ENCODE results near the gene CELSR1.
"Not testable (repeated sequence)": the region's sequence is repeated elsewhere in the genome, so short reads cannot be mapped to it uniquely, and the experiment has no call there.

Gene CELSR1

GRCh38 chr22:46481386-46481785 lies 56.0 kb downstream of the CELSR1 start:
- DNase-seq (ENCODE audit: low read depth) = no peak

GRCh38 chr22:46480396-46480795 lies 57.0 kb downstream of the CELSR1 start:
- no peak for DNase-seq (ENCODE audit: low read depth)

- DNase-seq (ENCODE audit: low read depth) = no peak
Observed at GRCh38 chr22:46479046-46479445, 58.4 kb downstream of the CELSR1 start.

- DNase-seq (ENCODE audit: low read depth) = no peak
Observed at GRCh38 chr22:46478083-46478551, 59.3 kb downstream of the CELSR1 start.

GRCh38 chr22:46476547-46476941 lies 60.9 kb downstream of the CELSR1 start:
- no peak for DNase-seq (ENCODE audit: low read depth)

GRCh38 chr22:46473896-46474557 lies 63.4 kb downstream of the CELSR1 start:
- DNase-seq (ENCODE audit: low read depth) = no peak

GRCh38 chr22:46473021-46473779 lies 64.2 kb downstream of the CELSR1 start:
- DNase-seq (ENCODE audit: low read depth) = no peak

- no peak for DNase-seq (ENCODE audit: low read depth)
Observed at GRCh38 chr22:46472722-46473016, 64.8 kb downstream of the CELSR1 start.

- DNase-seq (ENCODE audit: low read depth) = peak; percentile 31
Observed at GRCh38 chr22:46471901-46472721, 65.3 kb downstream of the CELSR1 start.

- DNase-seq (ENCODE audit: low read depth) = not testable (repeated sequence)
Observed at GRCh38 chr22:46471330-46471729, 66.1 kb downstream of the CELSR1 start.

- no peak for DNase-seq (ENCODE audit: low read depth)
Observed at GRCh38 chr22:46469711-46470110, 67.7 kb downstream of the CELSR1 start.

GRCh38 chr22:46467006-46467405 lies 70.4 kb downstream of the CELSR1 start:
- peak; percentile 52 for DNase-seq (ENCODE audit: low read depth)

- DNase-seq (ENCODE audit: low read depth) = no peak
Observed at GRCh38 chr22:46466255-46466676, 71.2 kb downstream of the CELSR1 start.

- no peak for DNase-seq (ENCODE audit: low read depth)
Observed at GRCh38 chr22:46465793-46466192, 71.6 kb downstream of the CELSR1 start.

GRCh38 chr22:46465345-46465720 lies 72.1 kb downstream of the CELSR1 start:
- no peak for DNase-seq (ENCODE audit: low read depth)

GRCh38 chr22:46464701-46465344 lies 72.6 kb downstream of the CELSR1 start:
- no peak for DNase-seq (ENCODE audit: low read depth)

GRCh38 chr22:46464296-46464695 lies 73.1 kb downstream of the CELSR1 start:
- no peak for DNase-seq (ENCODE audit: low read depth)

GRCh38 chr22:46463435-46464227 lies 73.8 kb downstream of the CELSR1 start:
- no peak for DNase-seq (ENCODE audit: low read depth)

GRCh38 chr22:46462726-46463371 lies 74.6 kb downstream of the CELSR1 start:
- peak; percentile 87 for DNase-seq (ENCODE audit: low read depth)

GRCh38 chr22:46461566-46462180 lies 75.7 kb downstream of the CELSR1 start:
- DNase-seq (ENCODE audit: low read depth) = no peak

- no peak for DNase-seq (ENCODE audit: low read depth)
Observed at GRCh38 chr22:46460857-46461256, 76.6 kb downstream of the CELSR1 start.

Data from EH (cell line).